K562 (cell line): ENCODE results near the gene EIF1AY. TPM values are rescaled to one million over a fixed set of nuclear protein-coding genes. Genes with fewer than 3 reads are reported as not detected.

Experiments
- ATAC-seq: fragments of 200-7000 bp; cut with Tn5 transposase; 3 replicates; pipeline ENCODE4 v1.9.1; 2020; ENCODE audit warnings: moderate library complexity
- Bru-seq: library from RNA; stranded (reverse); fragments of 400-500 nt; gene quantifications from one replicate; lab custom pipeline; 2021; lab: Mats Ljungman, UMichigan
- BruChase-seq, 2 experiments: library from RNA; stranded (reverse); fragments of 400-500 nt; gene quantifications; one replicate each; lab custom pipeline; 2021; lab: Mats Ljungman, UMichigan
- BruUV-seq: library from RNA; stranded (reverse); fragments of 400-500 nt; replicated peaks from 2 replicates; lab custom pipeline; 2021; lab: Mats Ljungman, UMichigan
- CTCF ChIA-PET: fragments of 300-600 bp; formaldehyde crosslinking; extraction: SDS; loops from one replicate; lab custom pipeline; 2021; ENCODE audit warnings: low intra/inter-chr PET ratio; lab: Yijun Ruan, JAX
- POLR2A ChIA-PET: fragments of 300-600, 350-650 bp; sonication (Branson Sonifier 250); formaldehyde crosslinking; extraction: SDS; loops from one replicate; lab custom pipeline; 2021; ENCODE audit warnings: antibody characterized with exemption, inconsistent platforms; lab: Yijun Ruan, JAX
- DNase-seq, 4 experiments: peaks; one replicate each; pipeline versions ENCODE4 v3.0.0 to v3.0.0-alpha.2; 2011 to 2018; ENCODE audit warnings: low spot score in 3 of 4, mixed read lengths in 3 of 4; ENCODE audit errors: extremely low read depth in 1 of 4
- FAIRE-seq: peaks from 2 replicates; lab custom pipeline; 2011; peaks lifted over from hg19 to GRCh38; lab: Jason Lieb, UNC
- H2AFZ ChIP-seq: 2 replicates; pipeline ENCODE4 v1.6.0; 2011; ENCODE audit warnings: low read depth, low read length, control low read depth, inconsistent platforms
- H3K27ac ChIP-seq: fragments of 200-600 bp; 3 replicates; pipeline ENCODE4 v1.8.0; 2011; ENCODE audit warnings: low read depth, mild to moderate bottlenecking, control low read depth, inconsistent platforms, low read length, moderate library complexity, mixed read lengths; ENCODE audit errors: extremely low read depth
- H3K27me3 ChIP-seq, 2 experiments: fragments of 300-600 bp in 1 of 2; 2 replicates in 1 of 2; 3 replicates in 1 of 2; pipeline versions ENCODE4 v1.6.0 to v1.8.0; 2011; ENCODE audit warnings: inconsistent platforms in 2 of 2, low read length in 2 of 2, mild to moderate bottlenecking in 1 of 2, mixed read lengths in 1 of 2, moderate library complexity in 1 of 2; ENCODE audit not compliant: control insufficient read depth in 2 of 2, insufficient read depth in 2 of 2
- H3K36me3 ChIP-seq: fragments of 300-600 bp; 3 replicates; pipeline ENCODE4 v1.8.0; 2011; ENCODE audit warnings: mild to moderate bottlenecking, low read length, inconsistent platforms; ENCODE audit not compliant: control insufficient read depth, insufficient read depth
- H3K4me1 ChIP-seq, 2 experiments: fragments of 200-600 bp in 1 of 2; replicated peaks in 1 of 2; 2 replicates in 1 of 2; 3 replicates in 1 of 2; pipeline versions ENCODE4 v1.5.1 to v1.8.0; 2011; ENCODE audit warnings: inconsistent platforms in 2 of 2, low read length in 2 of 2, mild to moderate bottlenecking in 1 of 2, mixed read lengths in 1 of 2, moderate library complexity in 1 of 2; ENCODE audit not compliant: control insufficient read depth in 2 of 2, insufficient read depth in 2 of 2
- H3K4me2 ChIP-seq: 2 replicates; pipeline ENCODE4 v1.6.1; 2011; ENCODE audit warnings: low read length, control low read depth, inconsistent platforms, mixed read lengths; ENCODE audit not compliant: insufficient read depth
- H3K4me3 ChIP-seq: fragments of 200-600 bp; sonication (generic), shearing (Covaris generic); 2 replicates; pipeline ENCODE4 v1.5.1; 2016; ENCODE audit warnings: control low read depth, inconsistent platforms
- H3K79me2 ChIP-seq: fragments of 200-600 bp; 3 replicates; pipeline ENCODE4 v1.8.0; 2011; ENCODE audit warnings: low read length, inconsistent platforms; ENCODE audit not compliant: control insufficient read depth, insufficient read depth
- H3K9ac ChIP-seq, 2 experiments: 2 replicates each; pipeline versions ENCODE4 v1.6.0 to v1.6.1; 2011; ENCODE audit warnings: low read depth in 2 of 2, low read length in 2 of 2, control low read depth in 1 of 2, inconsistent platforms in 1 of 2, mild to moderate bottlenecking in 1 of 2, mixed read lengths in 1 of 2; ENCODE audit not compliant: insufficient read depth in 1 of 2
- H3K9me1 ChIP-seq: one replicate; pipeline ENCODE4 v1.6.0; 2011; ENCODE audit warnings: inconsistent platforms, mild to moderate bottlenecking, low read length, moderate library complexity; ENCODE audit not compliant: control insufficient read depth, insufficient read depth
- H3K9me3 ChIP-seq: replicated peaks from 2 replicates; pipeline ENCODE4 v1.5.1; 2011; ENCODE audit warnings: low read depth, low read length, inconsistent platforms; ENCODE audit not compliant: control insufficient read depth, insufficient read depth
- H4K20me1 ChIP-seq: replicated peaks from 2 replicates; pipeline ENCODE4 v1.6.1; 2011; ENCODE audit warnings: low read length, inconsistent platforms, mixed read lengths; ENCODE audit not compliant: control insufficient read depth, insufficient read depth
- SMAD1 ChIP-seq: fragments of 150-350 bp; IDR thresholded peaks from 2 replicates; pipeline ENCODE4 v1.6.1; 2014; ENCODE audit warnings: low read length, low read depth; ENCODE audit not compliant: partially characterized antibody
- SMARCA5 ChIP-seq: fragments of 450-650 bp; IDR thresholded peaks from 2 replicates; pipeline ENCODE4 v1.6.1; 2016
- SOX6 ChIP-seq: fragments of 450-650 bp; IDR thresholded peaks from 2 replicates; pipeline ENCODE4 v1.6.1; 2014; ENCODE audit warnings: mild to moderate bottlenecking
- ZNF668 ChIP-seq: fragments of 250-450 bp; sonication (Bioruptor Pico); IDR thresholded peaks from 2 replicates; pipeline ENCODE4 v1.8.0; 2022; ENCODE audit warnings: mild to moderate bottlenecking, inconsistent platforms
- ZNF77 ChIP-seq: fragments of 250-450 bp; sonication (Bioruptor Pico); IDR thresholded peaks from 2 replicates; pipeline ENCODE4 v1.5.0; 2020
- WGBS: fragments of 100-300 bp; shearing (Covaris generic); methylation state at CpG from one replicate; pipeline ENCODE4 v1.1.6; 2016; ENCODE audit warnings: low coverage, mixed read lengths; ENCODE audit not compliant: insufficient coverage; ENCODE audit errors: missing lambda C conversion rate; 5-methylcytosine and 5-hydroxymethylcytosine counted together
- in situ Hi-C: fragments of 300-500 bp; cut with MboI; formaldehyde crosslinking; loops from 4 replicates; pipeline ENCODE4 v1.15.0; 2018; ENCODE audit warnings: inconsistent platforms, mixed read lengths
- intact Hi-C: fragments of 100-400 bp; cut with micrococcal nuclease; formaldehyde crosslinking; loops from 2 replicates; pipeline ENCODE4 v1.14.2; 2022
- long read RNA-seq, 3 experiments: library from polyadenylated mRNA in 2 of 3; library from RNA in 1 of 3; unstranded in 2 of 3; stranded (forward) in 1 of 3; transcript quantifications; one replicate each; pipeline ENCODE4 v2.0.0, GENCODE V29; 2019 to 2022
- polyA minus RNA-seq, 3 experiments: library from RNA; depleted of rRNA, polyadenylated mRNA; stranded (reverse); fragments of >200 nt; gene quantifications; 2 replicates each; pipeline ENCODE4 v1.2.3, GENCODE V29; 2011
- polyA plus RNA-seq, 8 experiments: library from polyadenylated mRNA; depleted of rRNA in 4 of 8; stranded (reverse) in 5 of 8; unstranded in 3 of 8; fragments of >200 nt; fragmentation: Nextera tagmentation in 2 of 8; fragmentation: Illumina TruSeq in 1 of 8; extraction: Ambion mirVana in 2 of 8; extraction: Trizol in 1 of 8; gene quantifications; 2 replicates each; pipeline versions ENCODE4 v1.2.1 to v1.2.3, GENCODE V29; 2011 to 2014; ENCODE audit warnings: inconsistent platforms in 1 of 8, missing spikeins in 1 of 8
- total RNA-seq, 7 experiments: library from RNA; depleted of rRNA in 6 of 7; stranded (reverse); fragments of >200 nt in 6 of 7; fragmentation: Illumina TruSeq in 2 of 7; extraction: Trizol in 2 of 7; gene quantifications; 2 replicates each; pipeline versions ENCODE4 v1.2.1 to v1.2.3, GENCODE V29; 2011 to 2021; ENCODE audit warnings: low replicate concordance in 1 of 7
- TF ChIP-seq, protein P1 (sequence below): fragments of 450-650 bp; IDR thresholded peaks from 2 replicates; pipeline ENCODE4 v1.6.1; 2016; ENCODE audit warnings: antibody characterized with exemption

The EIF1AY gene
- not detected in 2 replicates for total RNA-seq (2011; cell fraction: chromatin; rRNA removed; ENCODE audit: low replicate concordance)
- total RNA-seq (2011; cell fraction: nucleolus; rRNA removed): not detected in 2 replicates
- total RNA-seq (2011; cell fraction: nucleoplasm; rRNA removed): not detected in 2 replicates
- not detected in 2 replicates for total RNA-seq (2014; rRNA removed)
- total RNA-seq (2014; rRNA removed; fragmentation: Illumina TruSeq; extraction: Trizol): not detected in 2 replicates
- not detected in 2 replicates for total RNA-seq (2015; rRNA removed; fragmentation: Illumina TruSeq; extraction: Trizol)
- not detected in 2 replicates for total RNA-seq (2021)
- polyA plus RNA-seq (2011; rRNA removed): not detected in 2 replicates
- not detected in 2 replicates for polyA plus RNA-seq (2011; cell fraction: cytosol; rRNA removed)
- polyA plus RNA-seq (2011; cell fraction: nucleus; rRNA removed): not detected in 2 replicates
- polyA plus RNA-seq (2012): not detected in 2 replicates
- not detected in 2 replicates for polyA plus RNA-seq (2014; fragmentation: Illumina TruSeq; extraction: Trizol)
- not detected for polyA plus RNA-seq (2014; fragmentation: Nextera tagmentation; extraction: Ambion mirVana)
- polyA plus RNA-seq (2014; rRNA removed): not detected in 2 replicates
- not detected in 2 replicates for polyA minus RNA-seq (2011; rRNA and poly(A)+ RNA removed)
- not detected in 2 replicates for polyA minus RNA-seq (2011; cell fraction: cytosol; rRNA and poly(A)+ RNA removed)
- polyA minus RNA-seq (2011; cell fraction: nucleus; rRNA and poly(A)+ RNA removed): not detected in 2 replicates
- percentile 6 among the genes with signal in this experiment for Bru-seq, nascent RNA
- percentile 14 among the genes with signal in this experiment for BruChase-seq, experiment 1, labeled RNA remaining after a 2-hour chase
- BruChase-seq, experiment 2, labeled RNA remaining after a 6-hour chase: not detected
- long read RNA-seq, experiment 1: 0 reads
- long read RNA-seq, experiment 2: 0 reads
- long read RNA-seq, experiment 3: 0 reads

DNA sequence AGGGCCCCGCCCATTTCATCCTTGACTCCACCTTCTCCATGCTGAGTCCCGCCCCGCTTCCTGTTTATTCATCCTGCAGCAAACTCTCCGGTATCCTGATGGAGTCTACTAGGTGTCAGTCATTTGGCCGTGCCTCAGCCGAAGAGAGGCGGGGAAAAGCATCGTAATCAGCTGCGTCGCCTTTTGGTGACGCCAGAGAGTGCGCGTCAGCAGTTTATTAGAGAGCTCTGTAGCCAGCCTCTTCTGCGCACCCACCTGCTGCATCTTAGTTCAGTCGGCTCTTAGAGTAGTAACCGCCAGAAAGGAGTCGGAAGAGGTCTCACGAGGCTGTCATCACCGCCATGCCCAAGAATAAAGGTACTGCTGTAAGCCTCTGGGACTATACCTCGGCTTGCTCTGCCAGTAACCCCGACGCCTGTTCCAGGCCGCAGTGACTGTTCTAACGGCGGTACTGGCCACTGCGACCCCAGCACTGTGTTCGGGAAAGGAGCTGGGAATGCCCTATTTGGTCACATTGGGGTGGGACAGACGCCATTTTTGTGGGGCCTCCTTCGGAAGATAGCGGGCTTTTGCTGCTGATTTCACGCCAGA lies at the start of gene EIF1AY:
TSS of gene EIF1AY (plus strand) at position 246 of the 591 bp plus-strand sequence. CDS start at position 342, 96 bp downstream.
- DNase-seq (no peak), FAIRE-seq (no peak), ATAC-seq (no peak)
- no peaks in the 10 kb centered on the region for H3K4me1 ChIP-seq
- ChIA-PET POLR2A (no interaction called here), CTCF (no interaction called here)
- H3K36me3 ChIP-seq: no peaks in the 10 kb centered on the region
- H3K27me3 ChIP-seq: no peaks in the 10 kb centered on the region
- no TSS peak for BruUV-seq
- H3K9ac ChIP-seq: no peak within 1 kb of the TSS
- no peaks in the 10 kb centered on the region for H3K79me2 ChIP-seq
- no CpG with 5 or more reads among the region's 31 CpGs for WGBS
- TF ChIP-seq ZNF77 (no peak), SMAD1 (no peak), SMARCA5 (no peak), SOX6 (no peak), ZNF668 (CRISPR knock-in tag) (no peak)
- TF ChIP-seq, protein P1, sequence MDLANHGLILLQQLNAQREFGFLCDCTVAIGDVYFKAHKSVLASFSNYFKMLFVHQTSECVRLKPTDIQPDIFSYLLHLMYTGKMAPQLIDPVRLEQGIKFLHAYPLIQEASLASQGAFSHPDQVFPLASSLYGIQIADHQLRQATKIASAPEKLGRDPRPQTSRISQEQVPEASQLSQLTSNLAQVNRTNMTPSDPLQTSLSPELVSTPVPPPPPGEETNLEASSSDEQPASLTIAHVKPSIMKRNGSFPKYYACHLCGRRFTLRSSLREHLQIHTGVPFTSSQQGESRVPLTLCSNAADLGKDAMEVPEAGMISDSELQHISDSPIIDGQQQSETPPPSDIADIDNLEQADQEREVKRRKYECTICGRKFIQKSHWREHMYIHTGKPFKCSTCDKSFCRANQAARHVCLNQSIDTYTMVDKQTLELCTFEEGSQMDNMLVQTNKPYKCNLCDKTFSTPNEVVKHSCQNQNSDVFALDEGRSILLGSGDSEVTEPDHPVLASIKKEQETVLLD: no peak
- H2AFZ ChIP-seq: no peak within 1 kb of the TSS
- H3K9me3 ChIP-seq: no peaks in the 10 kb centered on the region
- intact Hi-C loops: no loop called here
- H3K4me3 ChIP-seq: no peak within 1 kb of the TSS
- H3K4me2 ChIP-seq: no peak within 1 kb of the TSS
- H4K20me1 ChIP-seq: no peaks in the 10 kb centered on the region
- no peaks in the 10 kb centered on the region for H3K9me1 ChIP-seq
- in situ Hi-C loops: no loop called here
- no peak within 1 kb of the TSS for H3K27ac ChIP-seq
